Lower leg skin (tissue), 3 donors: ENCODE measurements around the gene FOXO6.

ENCODE experiments used
- POLR2A ChIP-seq, 2 donors: fragments of 450-650 bp; IDR thresholded peaks; one replicate each; pipeline ENCODE4 v1.6.1; 2016 to 2017; ENCODE audit warnings: antibody characterized with exemption in 2 of 2, mild to moderate bottlenecking in 1 of 2, moderate library complexity in 1 of 2
- TF ChIP-seq, protein P1 (sequence below), 3 donors: fragments of 450-650 bp; IDR thresholded peaks; one replicate each; pipeline ENCODE4 v1.5.1; 2016; ENCODE audit warnings: antibody characterized with exemption in 3 of 3, mild to moderate bottlenecking in 3 of 3, moderate library complexity in 2 of 3

DNA sequence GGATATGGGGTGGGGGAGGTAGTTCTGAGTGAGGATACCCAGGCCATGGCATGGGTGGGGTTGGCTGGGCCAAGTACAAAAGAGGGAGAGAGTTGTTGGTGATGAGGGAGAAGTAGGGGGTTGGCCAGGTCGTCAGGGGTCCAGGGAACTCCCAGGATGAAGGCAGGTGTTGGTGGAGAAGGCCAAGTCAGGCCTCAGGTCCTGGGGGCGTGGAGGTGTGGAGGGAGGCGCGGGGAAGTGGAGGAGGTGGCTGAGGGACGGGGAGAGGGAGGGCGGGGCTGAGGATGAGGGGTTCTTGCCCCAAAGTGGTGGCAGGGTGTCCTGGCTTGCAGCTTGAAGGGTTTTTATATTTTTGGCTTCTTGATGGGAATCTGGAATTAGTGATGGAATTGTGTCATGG lies 61.1 kb downstream of the FOXO6 start:
- TF ChIP-seq POLR2A (IDR thresholded peaks at IDR 0.05), result no peak
- TF ChIP-seq, protein P1, sequence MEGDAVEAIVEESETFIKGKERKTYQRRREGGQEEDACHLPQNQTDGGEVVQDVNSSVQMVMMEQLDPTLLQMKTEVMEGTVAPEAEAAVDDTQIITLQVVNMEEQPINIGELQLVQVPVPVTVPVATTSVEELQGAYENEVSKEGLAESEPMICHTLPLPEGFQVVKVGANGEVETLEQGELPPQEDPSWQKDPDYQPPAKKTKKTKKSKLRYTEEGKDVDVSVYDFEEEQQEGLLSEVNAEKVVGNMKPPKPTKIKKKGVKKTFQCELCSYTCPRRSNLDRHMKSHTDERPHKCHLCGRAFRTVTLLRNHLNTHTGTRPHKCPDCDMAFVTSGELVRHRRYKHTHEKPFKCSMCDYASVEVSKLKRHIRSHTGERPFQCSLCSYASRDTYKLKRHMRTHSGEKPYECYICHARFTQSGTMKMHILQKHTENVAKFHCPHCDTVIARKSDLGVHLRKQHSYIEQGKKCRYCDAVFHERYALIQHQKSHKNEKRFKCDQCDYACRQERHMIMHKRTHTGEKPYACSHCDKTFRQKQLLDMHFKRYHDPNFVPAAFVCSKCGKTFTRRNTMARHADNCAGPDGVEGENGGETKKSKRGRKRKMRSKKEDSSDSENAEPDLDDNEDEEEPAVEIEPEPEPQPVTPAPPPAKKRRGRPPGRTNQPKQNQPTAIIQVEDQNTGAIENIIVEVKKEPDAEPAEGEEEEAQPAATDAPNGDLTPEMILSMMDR (IDR thresholded peaks at IDR 0.05), result no peak
